CD4-positive, alpha-beta T cell treated with Interleukin-4 for 4 hours (primary cell): ENCODE data around the gene DEPDC4.
"Not testable (repeated sequence)": the region's sequence is repeated elsewhere in the genome, so short reads cannot be mapped to it uniquely, and the experiment has no call there.

ENCODE experiments used
- DNase-seq: peaks from one replicate; pipeline ENCODE4 v3.0.0-alpha.2; 2020

The DEPDC4 gene

DNA sequence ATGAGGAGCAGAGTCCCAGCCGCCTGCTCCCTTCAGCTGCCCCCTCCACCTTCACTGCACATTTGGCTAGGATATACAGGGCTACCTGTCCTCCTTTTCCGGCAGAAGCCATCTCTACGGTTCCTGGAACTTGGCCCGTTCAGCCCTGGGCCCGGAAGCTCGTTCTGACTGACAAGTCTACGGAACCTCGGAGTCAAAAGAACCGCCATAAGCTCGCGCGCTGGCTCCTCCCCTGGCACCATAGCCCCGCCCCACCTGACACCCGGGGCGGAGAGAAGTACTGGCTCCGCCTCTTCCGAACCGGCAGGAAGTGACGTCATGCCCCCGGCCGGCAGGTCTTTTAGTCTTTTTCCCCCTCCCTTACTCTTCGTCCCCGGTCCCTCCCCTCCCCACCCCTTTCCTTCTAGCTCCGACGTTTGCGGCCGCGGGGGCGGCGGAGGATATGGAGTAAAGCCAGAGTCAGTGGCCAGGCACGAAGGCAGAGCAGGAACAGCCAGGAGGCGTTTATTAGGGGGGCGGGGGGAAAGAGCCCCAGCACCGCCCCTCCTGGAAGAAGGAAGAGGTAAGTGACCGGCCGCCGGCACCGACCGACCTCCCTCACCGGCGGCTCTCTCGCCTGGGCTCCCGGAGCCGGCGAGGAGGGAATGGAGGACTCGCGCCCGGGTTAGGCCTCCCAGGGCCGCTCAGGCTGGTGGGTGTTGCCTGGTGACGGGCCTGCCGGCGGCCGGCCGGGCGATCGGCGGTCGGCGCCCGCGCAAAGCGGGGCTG lies at the start of gene DEPDC4, which contains the start of gene SCYL2:
DEPDC4 (minus strand) TSS at position 245 of the 768 bp plus-strand sequence; CDS start at position 242, 3 bp downstream.
SCYL2 (plus strand) TSS at position 343 of the 768 bp plus-strand sequence. CDS start 15,794 bp downstream, outside the sequence.
- peak; percentile 90 for DNase-seq

DNA sequence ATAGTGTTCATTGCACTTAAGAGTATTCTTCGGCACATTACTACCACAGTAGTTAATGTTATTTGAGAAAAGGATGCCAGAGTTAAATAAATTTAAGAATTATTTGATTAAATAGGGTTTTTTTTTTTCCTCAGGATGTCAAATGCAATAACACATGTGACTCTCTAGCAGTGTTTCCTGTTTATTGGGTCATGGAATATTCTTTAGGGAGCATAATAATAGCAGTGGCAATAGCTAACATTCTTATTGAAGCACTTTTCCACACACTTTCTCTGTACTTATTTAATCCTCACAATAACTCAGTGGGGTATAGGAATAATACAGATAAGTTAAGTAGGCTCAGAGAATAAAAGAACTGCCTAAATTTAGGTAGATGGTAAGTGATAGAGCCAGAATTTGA lies 44.4 kb upstream of the DEPDC4 start:
- no peak for DNase-seq

DNA sequence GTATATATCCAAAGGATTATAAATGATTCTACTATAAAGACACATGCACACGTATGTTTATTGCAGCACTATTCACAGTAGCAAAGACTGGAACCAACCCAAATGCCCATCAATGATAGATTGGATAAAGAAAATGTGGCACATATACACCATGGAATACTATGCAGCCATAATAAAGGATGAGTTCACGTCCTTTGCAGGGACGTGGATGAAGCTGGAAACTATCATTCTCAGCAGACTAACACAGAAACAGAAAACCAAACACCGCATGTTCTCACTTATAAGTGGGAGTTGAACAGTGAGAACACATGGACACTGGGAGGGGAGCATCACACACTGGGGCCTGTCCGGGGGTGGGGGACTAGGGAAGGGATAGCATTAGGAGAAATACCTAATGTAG lies 41.3 kb upstream of the DEPDC4 start:
- not testable (repeated sequence) for DNase-seq

DNA sequence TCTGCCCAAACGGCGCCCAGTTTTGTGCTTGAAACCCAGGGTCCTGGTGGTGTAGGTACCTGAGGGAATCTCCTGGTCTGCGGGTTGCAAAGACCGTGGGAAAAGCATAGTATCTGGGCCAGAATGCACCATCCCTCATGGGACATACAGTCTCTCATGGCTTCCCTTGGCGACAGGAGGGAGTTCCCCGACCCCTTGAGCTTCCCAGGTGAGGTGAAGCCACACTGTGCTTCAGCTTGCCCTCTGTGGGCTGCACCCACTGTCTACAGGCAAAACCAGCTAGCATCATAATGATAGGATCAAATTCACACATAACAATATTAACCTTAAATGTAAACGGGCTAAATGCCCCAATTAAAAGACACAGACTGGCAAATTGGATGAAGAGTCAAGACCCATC lies 37.5 kb upstream of the DEPDC4 start:
- DNase-seq: not testable (repeated sequence)

DNA sequence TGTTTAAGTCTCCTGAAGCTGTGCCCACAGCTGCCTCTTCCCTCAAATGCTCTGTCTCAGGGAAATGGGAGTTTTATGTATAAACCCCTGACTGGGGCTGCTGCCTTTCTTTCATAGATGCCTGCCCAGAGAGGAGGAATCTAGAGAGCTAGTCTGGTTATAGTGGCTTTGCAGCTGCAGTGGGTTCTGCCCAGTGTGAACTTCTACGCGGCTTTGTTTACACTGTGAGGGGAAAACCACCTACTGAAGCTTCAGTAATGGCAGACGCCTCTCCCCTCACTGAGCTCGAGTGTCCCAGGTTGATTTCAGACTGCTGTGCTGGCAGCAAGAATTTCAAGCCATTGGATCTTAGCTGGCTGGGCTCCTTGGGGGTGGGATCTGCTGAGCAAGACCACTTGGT lies 37.0 kb upstream of the DEPDC4 start:
- DNase-seq: no peak

DNA sequence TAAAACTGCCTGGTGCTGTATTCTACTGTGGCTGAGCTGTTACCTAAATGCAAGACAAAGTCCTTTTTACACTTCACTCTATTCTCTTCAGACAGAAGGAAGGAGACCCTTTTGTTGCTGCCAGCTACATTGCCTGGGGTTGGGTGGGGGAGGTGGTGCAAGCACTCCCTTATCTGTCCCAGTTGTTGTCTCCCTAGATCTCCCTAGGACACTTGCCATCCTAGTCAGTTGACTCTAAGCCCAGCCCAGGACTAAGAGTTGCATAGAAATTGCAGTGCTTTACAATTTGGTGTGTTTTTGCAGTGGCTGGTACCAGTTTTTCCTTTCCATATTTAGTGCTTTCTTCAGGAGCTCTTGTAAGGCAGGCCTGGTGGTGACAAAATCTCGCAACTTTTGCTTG lies 35.2 kb upstream of the DEPDC4 start:
- DNase-seq: no peak

GRCh38 chr12:100295764-100296555 lies 29.1 kb upstream of the DEPDC4 start:
- no peak for DNase-seq

DNA sequence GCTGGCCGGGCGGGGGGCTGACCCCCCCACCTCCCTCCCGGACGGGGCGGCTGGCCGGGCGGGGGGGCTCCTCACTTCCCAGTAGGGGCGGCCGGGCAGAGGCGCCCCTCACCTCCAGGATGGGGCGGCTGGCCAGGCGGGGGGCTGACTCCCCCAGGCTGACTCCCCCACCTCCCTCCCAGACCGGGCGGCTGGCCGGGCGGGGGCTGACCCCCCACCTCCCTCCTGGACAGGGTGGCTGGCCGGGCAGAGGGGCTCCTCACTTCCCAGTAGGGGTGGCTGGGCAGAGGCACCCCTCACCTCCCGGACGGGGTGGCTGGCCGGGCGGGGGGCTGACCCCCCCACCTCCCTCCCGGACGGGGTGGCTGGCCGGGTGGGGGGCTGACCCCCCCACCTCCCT lies 27.5 kb upstream of the DEPDC4 start:
- not testable (repeated sequence) for DNase-seq

- DNase-seq: no peak
Observed at GRCh38 chr12:100293017-100293416, 26.1 kb upstream of the DEPDC4 start.

DNA sequence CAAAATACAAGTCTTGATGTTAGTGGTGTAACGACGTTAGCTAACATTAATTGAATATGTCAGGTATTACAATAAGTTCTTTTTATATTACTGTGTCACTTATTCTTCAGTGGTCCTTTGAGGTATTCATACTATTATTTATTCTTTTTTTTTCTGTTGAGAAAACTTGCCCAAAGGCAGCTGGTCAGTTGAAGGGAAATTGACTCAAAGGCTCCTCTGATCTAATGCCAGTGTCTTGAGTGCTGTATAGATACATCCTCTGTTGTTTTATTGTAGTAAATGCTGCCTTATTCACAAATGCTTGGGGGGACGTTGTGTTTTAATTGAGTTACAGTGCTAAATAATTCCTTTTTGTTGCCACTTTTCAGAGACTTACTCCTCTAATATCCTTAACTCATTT lies 23.1 kb upstream of the DEPDC4 start:
- no peak for DNase-seq

- DNase-seq: no peak
Observed at GRCh38 chr12:100289038-100289437, 22.2 kb upstream of the DEPDC4 start.

DNA sequence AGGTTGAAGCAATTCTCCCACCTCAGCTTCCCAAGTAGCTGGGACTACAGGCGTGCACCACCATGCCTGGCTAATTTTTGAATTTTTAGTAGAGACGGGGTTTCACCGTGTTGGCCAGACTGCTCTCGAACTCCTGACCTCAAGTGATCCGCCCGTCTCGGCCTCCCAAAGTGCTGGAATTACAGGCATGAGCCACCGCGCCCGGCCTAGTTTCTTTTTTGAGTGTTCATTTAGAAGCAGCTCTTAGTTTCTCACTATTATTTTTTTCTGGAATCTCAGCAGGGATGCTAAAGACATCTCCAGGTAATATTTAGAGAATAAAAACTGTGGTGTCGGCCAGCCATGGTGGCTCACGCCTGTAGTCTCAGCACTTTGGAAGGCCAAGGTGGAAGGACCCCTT lies 17.7 kb upstream of the DEPDC4 start:
- DNase-seq: not testable (repeated sequence)

GRCh38 chr12:100279607-100280244 lies 12.8 kb upstream of the DEPDC4 start:
- DNase-seq: no peak

GRCh38 chr12:100279159-100279558 lies 12.3 kb upstream of the DEPDC4 start:
- no peak for DNase-seq

DNA sequence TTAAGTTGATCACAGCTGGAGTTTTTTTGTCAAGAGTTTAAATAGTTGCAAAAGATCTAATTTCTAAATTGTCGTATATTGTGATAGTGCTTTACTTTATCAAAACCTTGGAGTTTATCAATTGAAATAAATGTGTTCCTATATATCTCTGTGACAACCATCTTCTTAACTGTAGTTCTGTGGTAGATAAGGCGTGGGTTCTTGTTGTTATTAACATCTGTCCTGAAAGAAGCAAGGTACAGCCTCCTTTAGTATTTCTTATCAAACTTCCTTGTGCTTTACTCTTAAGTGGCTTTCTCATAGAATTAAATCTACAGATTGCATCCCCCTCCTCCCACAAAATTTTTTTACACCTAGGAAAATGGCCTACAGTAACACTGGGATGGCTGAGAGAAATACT lies 7.4 kb upstream of the DEPDC4 start:
- no peak for DNase-seq

- DNase-seq: no peak
Observed at GRCh38 chr12:100273782-100274181, 6.9 kb upstream of the DEPDC4 start.

- DNase-seq: no peak
Observed at GRCh38 chr12:100268835-100269564, 2.1 kb upstream of the DEPDC4 start.

- peak; percentile 6 for DNase-seq
Observed at GRCh38 chr12:100267603-100268281, 863 bp upstream of the DEPDC4 start.

DNA sequence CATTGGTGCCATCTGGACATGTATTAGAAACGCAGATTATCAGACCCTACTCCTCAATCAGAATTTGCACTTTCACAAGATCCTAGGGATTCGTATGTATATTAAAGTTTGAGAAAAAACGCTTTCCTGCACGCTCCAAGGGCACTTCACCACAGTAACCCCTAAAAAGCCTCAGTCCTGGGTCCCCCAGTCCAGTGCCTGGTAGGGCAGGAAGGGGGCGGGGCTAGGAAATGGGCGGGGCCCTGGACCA lies 369 bp downstream of the DEPDC4 start:
- DNase-seq: peak; percentile 86

DNA sequence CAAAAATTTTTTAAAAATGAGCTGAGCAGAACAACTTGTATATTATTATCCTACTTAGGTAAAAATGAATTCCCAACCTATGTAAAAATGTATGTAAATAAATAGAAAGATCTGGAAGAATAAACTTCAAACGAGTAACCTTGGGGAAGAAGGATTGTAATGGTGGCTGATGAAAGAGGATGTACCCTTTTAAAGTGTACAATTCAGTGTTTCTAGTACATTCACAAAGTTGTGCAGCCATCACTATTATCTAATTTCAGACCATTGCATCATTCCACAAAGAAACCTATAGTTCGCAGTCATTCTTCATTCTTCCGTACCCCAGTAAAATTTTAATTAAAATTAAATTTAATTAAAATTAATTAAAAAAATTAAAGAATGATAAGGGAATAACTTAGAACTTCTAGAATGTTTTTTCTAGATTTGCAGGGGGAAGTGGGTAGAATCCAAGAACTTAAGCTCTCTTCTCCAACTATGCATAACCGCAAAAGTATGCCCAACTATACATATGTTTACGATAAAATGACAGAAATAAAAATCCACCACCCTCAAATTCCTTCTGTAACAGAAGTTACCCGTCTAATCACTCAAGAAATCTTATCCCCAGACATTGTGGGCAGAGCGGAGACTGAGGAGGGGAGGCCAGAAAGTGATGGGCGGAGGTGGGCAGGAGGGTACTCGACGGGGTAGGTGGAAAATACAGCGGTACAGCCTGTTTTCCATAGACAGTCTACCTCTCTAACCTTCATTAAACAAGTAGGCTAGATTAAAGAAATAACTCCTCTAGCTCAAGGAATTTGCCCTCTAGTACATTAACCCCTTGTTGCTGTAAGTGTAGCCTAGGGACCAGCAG lies 921 bp downstream of the DEPDC4 start:
- no peak for DNase-seq

GRCh38 chr12:100265107-100265506 lies 1.8 kb downstream of the DEPDC4 start:
- DNase-seq: not testable (repeated sequence)

GRCh38 chr12:100263131-100263530 lies 3.7 kb downstream of the DEPDC4 start:
- no peak for DNase-seq
